Measurements from ENCODE around the gene SMG9. TPM values are rescaled to one million over a fixed set of nuclear protein-coding genes. Genes with fewer than 3 reads are reported as not detected.

The SMG9 gene
- 7.9 and 14.9 TPM in 2 replicates for total RNA-seq (2014; rRNA removed; shearing (Covaris generic))

- peak; percentile 98 for DNase-seq (ENCODE audit: low spot score)
Measured at GRCh38 chr19:43754503-43755255, at the start of gene SMG9. TSS of gene SMG9 (minus strand) at chr19:43754962. CDS start at chr19:43750741, 4,221 bp downstream.

GRCh38 chr19:43804432-43804831 is 49.7 kb upstream of the SMG9 start:
- no peak for DNase-seq (ENCODE audit: low spot score)

GRCh38 chr19:43802216-43802951 is 47.6 kb upstream of the SMG9 start, which contains the start of gene LYPD5:
TSS of gene LYPD5 (minus strand) at chr19:43802447. CDS start at chr19:43802380, 67 bp downstream.
- DNase-seq (ENCODE audit: low spot score), result no peak

- DNase-seq (ENCODE audit: low spot score), result no peak
Measured at GRCh38 chr19:43799502-43800142, 44.9 kb upstream of the SMG9 start.

GRCh38 chr19:43798546-43799409 is 44.0 kb upstream of the SMG9 start:
- no peak for DNase-seq (ENCODE audit: low spot score)

GRCh38 chr19:43798026-43798545 is 43.3 kb upstream of the SMG9 start:
- DNase-seq (ENCODE audit: low spot score), result no peak

- no peak for DNase-seq (ENCODE audit: low spot score)
Measured at GRCh38 chr19:43797556-43797955, 42.8 kb upstream of the SMG9 start.

- no peak for DNase-seq (ENCODE audit: low spot score)
Measured at GRCh38 chr19:43797118-43797517, 42.4 kb upstream of the SMG9 start.

- no peak for DNase-seq (ENCODE audit: low spot score)
Measured at GRCh38 chr19:43790587-43790986, 35.8 kb upstream of the SMG9 start.

- DNase-seq (ENCODE audit: low spot score), result no peak
Measured at GRCh38 chr19:43789029-43789428, 34.3 kb upstream of the SMG9 start.

GRCh38 chr19:43786665-43787064 is 31.9 kb upstream of the SMG9 start:
- no peak for DNase-seq (ENCODE audit: low spot score)

GRCh38 chr19:43784981-43785808 is 30.4 kb upstream of the SMG9 start:
- peak; percentile 73 for DNase-seq (ENCODE audit: low spot score)

GRCh38 chr19:43784241-43784980 is 29.6 kb upstream of the SMG9 start:
- DNase-seq (ENCODE audit: low spot score), result peak; percentile 83

GRCh38 chr19:43783636-43784035 is 28.9 kb upstream of the SMG9 start:
- DNase-seq (ENCODE audit: low spot score), result no peak

GRCh38 chr19:43782689-43783231 is 28.0 kb upstream of the SMG9 start:
- DNase-seq (ENCODE audit: low spot score), result no peak

- DNase-seq (ENCODE audit: low spot score), result no peak
Measured at GRCh38 chr19:43782311-43782660, 27.5 kb upstream of the SMG9 start.

- DNase-seq (ENCODE audit: low spot score), result no peak
Measured at GRCh38 chr19:43781630-43782310, 27.0 kb upstream of the SMG9 start.

GRCh38 chr19:43780706-43781525 is 26.2 kb upstream of the SMG9 start, which contains the start of gene KCNN4:
TSS of gene KCNN4 (minus strand) at chr19:43780973. CDS start at chr19:43780861, 112 bp downstream.
- peak; percentile 76 for DNase-seq (ENCODE audit: low spot score)

Measured in H4 (cell line).